HL-60 (cell line): Measurements from ENCODE around the gene SMIM36.

ENCODE experiments used
- DNase-seq, 2 experiments: peaks; one replicate each; pipeline ENCODE4 v3.0.0-alpha.2; 2010 to 2020; ENCODE audit warnings: low read depth in 1 of 2, low spot score in 1 of 2
- H3K27ac ChIP-seq: fragments of 250-450 bp; sonication (Bioruptor Pico); replicated peaks from 2 replicates; pipeline ENCODE4 v1.5.1; 2020; ENCODE audit warnings: mild to moderate bottlenecking, moderate library complexity
- H3K27me3 ChIP-seq: fragments of 250-450 bp; sonication (Bioruptor Pico); 2 replicates; pipeline ENCODE4 v1.5.1; 2021; ENCODE audit warnings: mild to moderate bottlenecking, moderate library complexity; ENCODE audit not compliant: insufficient read depth, poor library complexity, severe bottlenecking
- H3K4me3 ChIP-seq: replicated peaks from 2 replicates; pipeline ENCODE4 v1.5.1; 2011; ENCODE audit warnings: mild to moderate bottlenecking, control low read depth, low read length; ENCODE audit not compliant: insufficient read depth
- CTCF ChIP-seq: IDR thresholded peaks from one replicate; pipeline ENCODE4 v1.5.1; 2011; ENCODE audit warnings: low read length, control low read depth, inconsistent platforms; ENCODE audit not compliant: insufficient read depth
- GABPA ChIP-seq: IDR thresholded peaks from 2 replicates; pipeline ENCODE4 v1.6.1; 2012; ENCODE audit warnings: low read depth
- POLR2AphosphoS5 ChIP-seq: IDR thresholded peaks from 2 replicates; pipeline ENCODE4 v1.6.1; 2012; ENCODE audit warnings: low read depth
- REST ChIP-seq: IDR thresholded peaks from 2 replicates; pipeline ENCODE4 v1.6.1; 2012; ENCODE audit warnings: low read depth; ENCODE audit not compliant: insufficient replicate concordance
- SPI1 ChIP-seq: IDR thresholded peaks from 2 replicates; pipeline ENCODE4 v1.6.1; 2012; ENCODE audit warnings: low read depth, mild to moderate bottlenecking, borderline replicate concordance

SMIM36 gene

GRCh38 chr17:55540414-55541091 lies 29.3 kb upstream of the SMIM36 start:
- Histone ChIP-seq H3K27me3 (no peaks in the 10 kb centered on the region), H3K4me3 (no peak overlapping the region), H3K27ac (no peak overlapping the region)
- DNase-seq, result no peak
- TF ChIP-seq CTCF, result no peak
- no peak for TF ChIP-seq POLR2AphosphoS5
- TF ChIP-seq SPI1, result no peak
- TF ChIP-seq REST, result no peak
- no peak for TF ChIP-seq GABPA

GRCh38 chr17:55536205-55536604 lies 25.0 kb upstream of the SMIM36 start:
- DNase-seq, result no peak
- Histone ChIP-seq H3K4me3 (no peak overlapping the region), H3K27me3 (no peaks in the 10 kb centered on the region), H3K27ac (no peak overlapping the region)
- TF ChIP-seq REST (no peak), POLR2AphosphoS5 (no peak), CTCF (no peak), GABPA (no peak), SPI1 (no peak)

GRCh38 chr17:55533608-55534007 lies 22.4 kb upstream of the SMIM36 start:
- no peak for DNase-seq
- Histone ChIP-seq H3K27ac (no peak overlapping the region), H3K4me3 (no peak overlapping the region), H3K27me3 (no peaks in the 10 kb centered on the region)
- TF ChIP-seq CTCF (no peak), REST (no peak), POLR2AphosphoS5 (no peak), GABPA (no peak), SPI1 (no peak)
